Sigmoid colon (tissue), 3 donors: ENCODE measurements around the gene RPN2.

Experiments used
- CTCF ChIP-seq, 4 experiments: fragments of 450-650 bp in 3 of 4; fragments of 200-600 bp in 1 of 4; IDR thresholded peaks; one replicate each; pipeline ENCODE4 v1.5.1; 2016 to 2019; ENCODE audit warnings: antibody characterized with exemption in 4 of 4, mild to moderate bottlenecking in 3 of 4, moderate library complexity in 2 of 4
- POLR2A ChIP-seq, 2 donors: fragments of 450-650 bp; IDR thresholded peaks; one replicate each; pipeline ENCODE4 v1.6.1; 2016; ENCODE audit warnings: antibody characterized with exemption in 2 of 2, mild to moderate bottlenecking in 2 of 2, moderate library complexity in 2 of 2

- no peak for TF ChIP-seq CTCF (IDR thresholded peaks at IDR 0.05)
- no peak for TF ChIP-seq POLR2A (IDR thresholded peaks at IDR 0.05)
Measured at GRCh38 chr20:37290158-37290810, 111.2 kb downstream of the RPN2 start.
